Nephron (organoid): Measurements from ENCODE around the gene F11R.
"Not testable (repeated sequence)": the region's sequence is repeated elsewhere in the genome, so short reads cannot be mapped to it uniquely, and the experiment has no call there.

Experiments used
- H3K27ac Mint-ChIP-seq, 3 experiments: 2 replicates each; pipeline ENCODE4 v1.8.0; 2020; ENCODE audit warnings: mixed read lengths in 3 of 3, mild to moderate bottlenecking in 2 of 3, moderate library complexity in 1 of 3
- H3K27me3 Mint-ChIP-seq: 2 replicates; pipeline ENCODE4 v1.8.0; 2021; ENCODE audit warnings: low read depth, mild to moderate bottlenecking, moderate library complexity, mixed read lengths
- H3K36me3 Mint-ChIP-seq: 2 replicates; pipeline ENCODE4 v1.8.0; 2020; ENCODE audit warnings: low read depth, mixed read lengths
- H3K4me1 Mint-ChIP-seq: 2 replicates; pipeline ENCODE4 v1.8.0; 2020; ENCODE audit warnings: mixed read lengths
- H3K4me3 Mint-ChIP-seq, 3 experiments: 2 replicates each; pipeline ENCODE4 v1.8.0; 2020; ENCODE audit warnings: mild to moderate bottlenecking in 3 of 3, mixed read lengths in 3 of 3, moderate library complexity in 2 of 3
- H3K9me3 Mint-ChIP-seq: 2 replicates; pipeline ENCODE4 v1.8.0; 2020; ENCODE audit warnings: mixed read lengths
- TF ChIP-seq, protein P1 (sequence below), 3 experiments: fragments of 200-600 bp; sonication (generic); IDR thresholded peaks; one replicate each; pipeline ENCODE4 v1.5.0; 2021; ENCODE audit warnings: antibody characterized with exemption in 3 of 3; ENCODE audit not compliant: unreplicated experiment in 3 of 3

Gene F11R

DNA sequence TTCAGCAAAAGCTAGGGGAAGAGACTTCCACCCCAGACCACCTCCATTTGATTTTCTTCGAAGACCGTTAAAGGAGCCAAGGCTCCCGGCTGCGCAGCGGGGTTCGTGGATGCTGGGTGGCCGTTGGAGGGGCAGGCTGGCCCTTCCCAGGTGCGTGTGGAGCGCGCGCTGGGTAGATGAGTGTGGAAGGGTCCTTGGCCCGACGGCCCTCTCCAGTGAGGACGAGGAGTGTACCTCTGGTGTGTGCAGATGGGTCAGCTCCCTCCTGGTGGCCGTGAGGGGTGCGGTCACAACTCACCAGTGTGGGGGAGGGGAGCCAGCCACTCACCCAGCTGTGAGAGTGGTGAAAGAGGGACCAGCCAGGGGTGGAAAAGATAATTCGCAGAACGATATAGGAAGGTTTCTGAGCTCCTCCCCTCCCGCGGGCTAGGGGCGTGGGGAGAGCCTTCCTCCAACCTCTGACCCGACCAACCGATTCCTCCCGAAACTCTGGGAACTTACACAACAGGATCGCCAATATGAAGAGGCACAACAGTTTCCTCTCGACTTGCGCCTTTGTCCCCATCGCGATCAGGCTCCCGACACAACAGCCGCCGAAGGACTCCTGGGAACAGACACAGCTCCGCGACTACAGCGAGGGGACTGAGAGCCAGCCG is at the start of gene F11R:
TSS of gene F11R (minus strand) at position 644 of the 656 bp plus-strand sequence. CDS start at position 565, 79 bp downstream.
- H3K9me3 Mint-ChIP-seq: no peaks in the 10 kb centered on the region
- H3K27me3 Mint-ChIP-seq: peaks cover 56% of the 10 kb centered on the region
- peak within 1 kb of the TSS; percentile 62 to 94 (median 81) for H3K27ac Mint-ChIP-seq
- no peaks in the 10 kb centered on the region for H3K36me3 Mint-ChIP-seq
- peaks cover 15% of the 10 kb centered on the region for H3K4me1 Mint-ChIP-seq
- TF ChIP-seq, protein P1, sequence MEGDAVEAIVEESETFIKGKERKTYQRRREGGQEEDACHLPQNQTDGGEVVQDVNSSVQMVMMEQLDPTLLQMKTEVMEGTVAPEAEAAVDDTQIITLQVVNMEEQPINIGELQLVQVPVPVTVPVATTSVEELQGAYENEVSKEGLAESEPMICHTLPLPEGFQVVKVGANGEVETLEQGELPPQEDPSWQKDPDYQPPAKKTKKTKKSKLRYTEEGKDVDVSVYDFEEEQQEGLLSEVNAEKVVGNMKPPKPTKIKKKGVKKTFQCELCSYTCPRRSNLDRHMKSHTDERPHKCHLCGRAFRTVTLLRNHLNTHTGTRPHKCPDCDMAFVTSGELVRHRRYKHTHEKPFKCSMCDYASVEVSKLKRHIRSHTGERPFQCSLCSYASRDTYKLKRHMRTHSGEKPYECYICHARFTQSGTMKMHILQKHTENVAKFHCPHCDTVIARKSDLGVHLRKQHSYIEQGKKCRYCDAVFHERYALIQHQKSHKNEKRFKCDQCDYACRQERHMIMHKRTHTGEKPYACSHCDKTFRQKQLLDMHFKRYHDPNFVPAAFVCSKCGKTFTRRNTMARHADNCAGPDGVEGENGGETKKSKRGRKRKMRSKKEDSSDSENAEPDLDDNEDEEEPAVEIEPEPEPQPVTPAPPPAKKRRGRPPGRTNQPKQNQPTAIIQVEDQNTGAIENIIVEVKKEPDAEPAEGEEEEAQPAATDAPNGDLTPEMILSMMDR (IDR thresholded peaks at IDR 0.05; ENCODE audit: unreplicated experiment in 3 of 3): peak in 2 of 3 experiments; percentile 12 to 18
- H3K4me3 Mint-ChIP-seq: peak within 1 kb of the TSS; percentile 85 to 89 (median 89)

DNA sequence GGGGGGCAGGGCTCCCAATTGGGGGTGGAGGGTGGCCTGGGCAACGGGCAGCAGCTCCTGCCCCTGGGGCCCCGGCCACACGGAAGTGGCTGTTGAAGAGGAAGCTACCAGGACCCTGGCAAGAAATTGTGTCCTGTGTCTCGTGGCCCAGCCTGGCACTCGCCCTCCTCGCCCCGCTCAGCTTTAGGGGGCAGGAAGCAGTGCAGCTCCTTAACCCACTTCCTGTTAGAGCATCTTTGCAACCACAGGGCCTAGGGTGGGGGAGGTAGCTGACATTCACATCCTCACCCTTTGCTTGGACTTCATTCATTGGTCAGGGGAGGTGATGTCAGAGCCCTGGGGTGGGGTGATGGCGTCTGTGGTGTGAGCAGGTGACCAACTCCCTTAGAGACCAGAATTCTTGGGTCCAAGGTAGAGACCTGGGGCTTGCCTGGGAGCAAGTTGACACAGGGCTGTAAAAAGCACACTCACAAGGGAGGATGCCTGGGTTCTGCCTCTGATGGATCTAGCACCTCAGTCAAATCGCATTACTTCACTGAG is 48.8 kb upstream of the F11R start, which contains the start of gene ARHGAP30:
TSS of gene ARHGAP30 (minus strand) at position 161 of the 540 bp plus-strand sequence. CDS start 267 bp downstream, outside the sequence.
- no peak within 1 kb of the TSS for H3K27ac Mint-ChIP-seq
- peaks cover 18% of the 10 kb centered on the region for H3K27me3 Mint-ChIP-seq
- no peak within 1 kb of the TSS for H3K4me3 Mint-ChIP-seq
- H3K4me1 Mint-ChIP-seq: no peaks in the 10 kb centered on the region
- H3K9me3 Mint-ChIP-seq: no peaks in the 10 kb centered on the region
- H3K36me3 Mint-ChIP-seq: no peaks in the 10 kb centered on the region
- TF ChIP-seq, protein P1 (IDR thresholded peaks at IDR 0.05; ENCODE audit: unreplicated experiment in 3 of 3): no peak

DNA sequence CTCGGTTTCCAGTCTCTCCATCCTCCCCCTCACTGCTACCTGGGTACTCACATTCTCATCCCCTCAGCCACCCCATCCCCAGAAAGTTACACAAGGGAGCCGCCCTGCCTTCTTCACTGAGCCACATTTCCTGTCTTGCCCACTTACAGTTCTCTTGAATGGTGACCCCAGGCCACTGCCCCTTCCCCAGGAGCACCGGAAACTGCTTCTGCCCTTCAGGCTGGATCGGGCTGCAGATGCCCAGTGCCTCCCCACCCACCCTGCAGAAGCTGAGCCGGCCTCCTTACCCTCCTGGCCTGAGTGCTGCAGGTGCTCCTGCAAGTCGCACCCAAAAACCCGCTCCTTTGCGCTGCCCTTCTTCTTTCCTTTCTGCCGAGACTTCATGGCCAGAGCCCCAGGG is 48.3 kb upstream of the F11R start:
- Mint-ChIP-seq H3K4me3 (no peak overlapping the region), H3K27me3 (peaks cover 19% of the 10 kb centered on the region), H3K27ac (no peak overlapping the region), H3K4me1 (no peaks in the 10 kb centered on the region), H3K36me3 (no peaks in the 10 kb centered on the region), H3K9me3 (no peaks in the 10 kb centered on the region)
- TF ChIP-seq, protein P1 (IDR thresholded peaks at IDR 0.05; ENCODE audit: unreplicated experiment in 3 of 3): no peak

DNA sequence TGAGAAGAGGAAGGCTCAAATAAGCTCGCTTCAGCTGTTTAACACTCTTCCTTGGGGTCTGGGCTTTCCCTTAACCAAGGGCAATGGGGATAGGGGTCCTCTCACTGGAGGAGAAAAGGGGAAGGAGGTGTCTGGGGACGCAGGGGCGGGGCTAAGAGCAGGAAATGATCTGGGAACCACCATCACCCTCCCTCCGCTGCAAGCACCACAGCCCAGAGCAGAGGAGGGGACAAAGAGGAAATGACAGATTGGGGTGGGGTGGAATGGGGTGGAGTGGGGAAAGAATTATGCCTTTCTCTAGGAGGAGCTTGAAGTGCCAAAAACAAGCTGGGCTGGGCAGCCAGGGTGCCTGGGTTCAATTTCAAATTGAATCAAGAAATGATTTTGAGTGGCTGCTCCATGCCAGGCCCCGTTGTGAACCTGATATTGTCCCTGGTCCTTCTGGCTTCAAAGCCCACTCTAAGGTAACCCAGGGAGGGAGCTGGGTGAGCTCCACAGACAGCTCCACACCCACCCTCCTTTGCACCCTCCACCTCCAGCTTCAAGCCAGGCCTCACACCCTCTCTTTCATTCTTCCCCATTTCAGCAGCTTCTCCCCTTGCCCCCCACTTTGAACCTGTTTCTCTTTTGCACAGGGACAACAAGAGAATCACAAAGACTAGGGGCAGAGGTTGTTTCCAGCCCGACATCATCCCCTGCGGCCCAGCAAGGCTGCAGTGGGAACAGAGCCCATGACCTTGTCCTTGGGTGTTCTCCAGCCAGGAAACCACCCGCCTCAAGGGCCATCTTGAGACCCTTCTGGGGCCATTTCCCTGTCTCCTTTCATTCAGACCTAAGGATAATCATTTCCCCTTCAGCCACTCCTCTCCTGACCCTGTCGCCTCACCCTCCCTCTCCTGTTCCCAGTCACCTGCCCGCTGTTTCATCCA is 47.6 kb upstream of the F11R start:
- no peak overlapping the region for H3K4me3 Mint-ChIP-seq
- peaks cover 22% of the 10 kb centered on the region for H3K27me3 Mint-ChIP-seq
- no peaks in the 10 kb centered on the region for H3K9me3 Mint-ChIP-seq
- H3K27ac Mint-ChIP-seq: no peak overlapping the region
- no peaks in the 10 kb centered on the region for H3K36me3 Mint-ChIP-seq
- H3K4me1 Mint-ChIP-seq: no peaks in the 10 kb centered on the region
- TF ChIP-seq, protein P1 (IDR thresholded peaks at IDR 0.05; ENCODE audit: unreplicated experiment in 3 of 3): no peak

DNA sequence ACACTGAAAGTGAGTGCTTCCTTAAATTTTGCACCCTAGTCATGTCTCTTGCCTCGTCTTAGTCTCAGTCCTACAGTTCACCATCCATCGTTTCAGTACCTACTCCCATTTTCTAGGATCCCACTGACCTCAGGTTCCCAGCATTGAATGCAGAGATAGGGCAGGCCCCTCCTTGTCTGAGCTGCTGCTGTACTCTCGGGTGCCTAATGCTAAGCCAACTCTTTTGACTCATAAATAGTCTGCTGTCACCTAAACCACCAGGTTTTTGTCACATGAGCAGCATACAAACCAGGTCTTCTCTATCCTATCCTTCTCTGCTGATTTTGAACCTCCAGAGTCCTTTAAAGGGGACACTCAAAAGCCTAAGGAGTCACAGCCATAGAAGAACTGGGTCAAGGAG is 45.7 kb upstream of the F11R start:
- Mint-ChIP-seq H3K4me3 (no peak overlapping the region), H3K9me3 (no peaks in the 10 kb centered on the region), H3K27ac (no peak overlapping the region)

DNA sequence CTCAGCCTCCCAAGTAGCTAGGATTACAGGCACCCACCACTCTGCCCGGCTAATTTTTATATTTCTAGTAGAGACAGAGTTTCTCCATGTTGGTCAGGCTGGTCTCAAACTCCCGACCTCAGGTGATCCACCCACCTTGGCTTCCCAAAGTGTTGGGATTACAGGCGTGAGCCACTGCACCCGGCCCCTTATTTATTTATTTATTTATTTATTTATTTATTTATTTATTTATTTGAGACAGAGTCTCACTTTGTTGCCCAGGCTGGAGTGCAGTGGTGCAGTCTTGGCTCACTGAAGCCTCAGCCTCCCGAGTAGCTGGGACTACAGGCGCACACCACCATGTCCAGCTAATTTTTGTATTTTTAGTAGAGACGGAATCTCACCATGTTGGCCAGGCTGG is 44.7 kb upstream of the F11R start:
- not testable (repeated sequence) for H3K36me3 Mint-ChIP-seq, H3K27ac Mint-ChIP-seq, H3K9me3 Mint-ChIP-seq, H3K4me1 Mint-ChIP-seq, H3K4me3 Mint-ChIP-seq
- peaks cover 42% of the 10 kb centered on the region for H3K27me3 Mint-ChIP-seq

More for the DNA sequence above, 45.7 kb upstream of the F11R start:
- Mint-ChIP-seq H3K4me1 (no peaks in the 10 kb centered on the region), H3K36me3 (no peaks in the 10 kb centered on the region), H3K27me3 (peaks cover 40% of the 10 kb centered on the region)
- TF ChIP-seq, protein P1 (IDR thresholded peaks at IDR 0.05; ENCODE audit: unreplicated experiment in 3 of 3): no peak

DNA sequence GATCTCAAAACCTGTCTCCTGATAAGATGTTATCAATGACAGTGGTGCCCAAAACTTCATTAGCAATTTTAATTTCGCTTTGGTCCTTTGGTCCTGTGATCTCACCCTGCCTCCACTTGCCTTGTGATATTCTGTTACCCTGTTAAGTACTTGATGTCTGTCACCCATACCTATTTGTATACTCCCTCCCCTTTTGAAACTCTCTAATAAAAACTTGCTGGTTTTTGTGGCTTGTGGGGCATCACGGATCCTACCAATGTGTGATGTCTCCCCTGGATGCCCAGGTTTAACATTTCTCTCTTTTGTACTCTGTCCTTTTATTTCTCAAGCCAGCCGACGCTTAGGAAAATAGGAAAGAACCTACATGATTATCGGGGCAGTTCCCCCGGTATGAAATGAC is 43.0 kb upstream of the F11R start:
- peaks cover 42% of the 10 kb centered on the region for H3K27me3 Mint-ChIP-seq
- not testable (repeated sequence) for H3K36me3 Mint-ChIP-seq, H3K4me3 Mint-ChIP-seq, H3K9me3 Mint-ChIP-seq, H3K4me1 Mint-ChIP-seq, H3K27ac Mint-ChIP-seq
